ENCODE results near the gene DLG5.

Gene DLG5

DNA sequence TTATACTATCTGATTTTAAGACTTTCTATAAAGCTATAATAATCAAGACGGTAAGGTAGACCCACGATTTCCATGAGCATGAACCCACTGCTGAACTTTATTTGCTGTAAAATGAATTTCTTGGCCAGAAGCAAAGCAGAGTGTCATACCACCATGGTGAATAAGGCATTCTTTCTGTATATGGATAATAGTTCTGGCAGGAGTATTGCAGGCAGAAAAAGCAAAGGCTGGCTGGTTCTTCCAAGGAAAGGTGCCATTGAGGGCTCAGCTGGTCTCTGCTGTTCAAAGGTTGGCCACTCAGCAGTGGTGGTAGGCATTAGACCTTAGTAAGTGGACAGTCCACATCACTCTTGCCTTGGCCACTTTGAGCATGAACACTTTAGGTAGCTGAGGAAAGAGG lies 184.8 kb downstream of the DLG5 start:
- DNase-seq: no peak
